GM12874 (cell line): ENCODE data around the gene CEP68.

Experiments
- TF ChIP-seq, protein P1 (sequence below): IDR thresholded peaks from 2 replicates; pipeline ENCODE4 v1.5.1; 2011; ENCODE audit warnings: low read depth, mild to moderate bottlenecking, control low read depth, low read length, moderate library complexity; ENCODE audit not compliant: insufficient read depth

The CEP68 gene

GRCh38 chr2:65057054-65057375 lies 799 bp downstream of the CEP68 start:
- TF ChIP-seq, protein P1, sequence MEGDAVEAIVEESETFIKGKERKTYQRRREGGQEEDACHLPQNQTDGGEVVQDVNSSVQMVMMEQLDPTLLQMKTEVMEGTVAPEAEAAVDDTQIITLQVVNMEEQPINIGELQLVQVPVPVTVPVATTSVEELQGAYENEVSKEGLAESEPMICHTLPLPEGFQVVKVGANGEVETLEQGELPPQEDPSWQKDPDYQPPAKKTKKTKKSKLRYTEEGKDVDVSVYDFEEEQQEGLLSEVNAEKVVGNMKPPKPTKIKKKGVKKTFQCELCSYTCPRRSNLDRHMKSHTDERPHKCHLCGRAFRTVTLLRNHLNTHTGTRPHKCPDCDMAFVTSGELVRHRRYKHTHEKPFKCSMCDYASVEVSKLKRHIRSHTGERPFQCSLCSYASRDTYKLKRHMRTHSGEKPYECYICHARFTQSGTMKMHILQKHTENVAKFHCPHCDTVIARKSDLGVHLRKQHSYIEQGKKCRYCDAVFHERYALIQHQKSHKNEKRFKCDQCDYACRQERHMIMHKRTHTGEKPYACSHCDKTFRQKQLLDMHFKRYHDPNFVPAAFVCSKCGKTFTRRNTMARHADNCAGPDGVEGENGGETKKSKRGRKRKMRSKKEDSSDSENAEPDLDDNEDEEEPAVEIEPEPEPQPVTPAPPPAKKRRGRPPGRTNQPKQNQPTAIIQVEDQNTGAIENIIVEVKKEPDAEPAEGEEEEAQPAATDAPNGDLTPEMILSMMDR: no peak

- TF ChIP-seq, protein P1: no peak
Measured at GRCh38 chr2:65057391-65058052, 1.3 kb downstream of the CEP68 start.

DNA sequence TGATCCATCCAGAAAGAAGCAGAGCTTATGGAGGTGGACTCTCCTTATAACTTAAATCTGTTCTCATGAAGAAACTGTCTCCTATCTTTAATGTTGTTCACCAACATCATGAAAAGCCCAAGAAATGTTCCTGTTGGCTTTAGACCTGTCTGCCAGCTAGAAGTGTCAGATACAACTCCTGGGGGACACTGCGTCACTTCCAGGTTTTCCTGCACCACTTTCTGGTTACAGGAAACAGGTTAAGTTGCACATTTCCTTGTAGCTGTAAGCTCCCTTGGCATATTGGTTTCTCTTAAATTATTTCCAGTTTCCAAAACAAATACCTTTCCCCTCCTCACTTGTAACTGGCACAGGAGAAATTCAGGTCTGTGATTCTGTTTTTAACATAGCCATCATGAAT lies 2.9 kb downstream of the CEP68 start:
- TF ChIP-seq, protein P1: no peak

DNA sequence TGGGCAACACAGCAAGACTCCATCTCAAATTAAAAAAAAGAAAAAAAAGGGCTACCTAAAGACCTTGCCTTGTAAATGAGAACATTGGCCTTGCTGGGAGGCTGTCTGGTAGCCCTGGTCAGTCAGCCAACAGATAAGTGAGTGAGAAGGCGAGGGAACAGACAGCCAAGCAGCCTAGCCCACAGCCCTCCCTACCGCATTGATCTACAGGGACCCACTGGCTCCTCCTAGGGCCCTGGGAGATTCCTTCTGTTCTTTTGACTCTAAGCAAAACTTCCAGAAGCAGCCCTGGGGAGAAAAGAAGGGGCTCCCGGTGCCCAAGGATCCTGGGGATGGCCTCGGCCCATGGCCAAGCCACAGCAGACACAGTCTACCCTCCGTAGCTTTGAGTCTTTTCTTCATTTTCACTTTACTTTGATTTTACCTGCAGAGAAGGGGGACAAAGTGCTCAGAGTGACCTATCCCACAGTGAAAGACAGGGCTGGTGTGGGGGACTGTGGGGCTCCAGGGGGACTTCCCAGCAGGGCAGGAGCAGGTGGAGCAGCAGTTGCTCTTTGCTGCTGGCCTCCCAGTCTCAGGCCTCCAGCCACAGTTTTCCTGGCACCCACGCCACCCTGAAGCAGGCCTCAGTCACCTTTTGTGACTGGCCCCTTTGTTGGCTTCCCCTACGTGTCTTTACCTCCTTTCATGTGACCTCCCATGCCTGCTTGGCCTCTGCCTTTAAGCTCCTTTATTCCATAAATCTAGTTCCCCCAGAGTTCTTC lies 5.1 kb downstream of the CEP68 start:
- TF ChIP-seq, protein P1: no peak

- TF ChIP-seq, protein P1: no peak
Measured at GRCh38 chr2:65061910-65062339, 5.7 kb downstream of the CEP68 start.

- TF ChIP-seq, protein P1: no peak
Measured at GRCh38 chr2:65062843-65063825, 6.9 kb downstream of the CEP68 start.
